ENCODE data around the gene S100A2. TPM values are rescaled to one million over a fixed set of nuclear protein-coding genes. Genes with fewer than 3 reads are reported as not detected.

S100A2 gene
- total and polyA plus RNA-seq, 10 donors: 0.60 to 5.2 (median 0.97) TPM; not detected in 5

DNA sequence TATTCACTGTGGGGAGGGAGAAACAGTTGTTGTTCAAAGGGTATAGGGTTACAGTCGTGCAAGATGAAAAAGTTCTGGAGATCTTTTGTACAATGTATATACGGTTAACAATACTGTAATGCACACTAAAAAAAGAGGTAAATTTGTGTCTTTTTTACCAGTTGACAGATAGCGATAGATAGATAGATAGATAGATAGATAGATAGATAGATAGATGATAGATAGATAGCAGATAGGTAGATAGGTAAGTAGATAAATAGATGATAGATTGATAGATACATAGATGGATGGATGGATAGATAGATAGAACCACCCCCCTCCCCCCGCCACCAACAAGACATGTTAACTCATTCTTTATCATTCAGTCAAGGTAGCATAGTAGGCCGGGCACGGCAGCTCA lies 37.1 kb upstream of the S100A2 start:
- WGBS, 5 donors: 82 to 90% (median 85%) methylated on average over 6 of the region's 6 CpGs
- intact Hi-C loops (cut with DNase I; ENCODE audit: low total_unique reads): no loop called here
- peaks cover 0 to 26% (median 0%) of the 10 kb centered on the region in 6 donors for H3K36me3 ChIP-seq
- H3K27me3 ChIP-seq (replicated peaks in 1 of 7): no peaks in the 10 kb centered on the region
- TF ChIP-seq POLR2A (IDR thresholded peaks at IDR 0.05) (no peak), POLR2AphosphoS5 (IDR thresholded peaks at IDR 0.05) (no peak), CTCF (IDR thresholded peaks at IDR 0.05 in 8 of 11, conservative IDR thresholded peaks at IDR 0.05 in 3 of 11) (no peak)
- peaks cover 12 to 64% (median 24%) of the 10 kb centered on the region in 6 donors for H3K4me1 ChIP-seq
- H3K9me3 ChIP-seq: no peaks in the 10 kb centered on the region
- H3K4me3 ChIP-seq: no peak overlapping the region
- no peak overlapping the region for H3K27ac ChIP-seq
- no peak for DNase-seq

DNA sequence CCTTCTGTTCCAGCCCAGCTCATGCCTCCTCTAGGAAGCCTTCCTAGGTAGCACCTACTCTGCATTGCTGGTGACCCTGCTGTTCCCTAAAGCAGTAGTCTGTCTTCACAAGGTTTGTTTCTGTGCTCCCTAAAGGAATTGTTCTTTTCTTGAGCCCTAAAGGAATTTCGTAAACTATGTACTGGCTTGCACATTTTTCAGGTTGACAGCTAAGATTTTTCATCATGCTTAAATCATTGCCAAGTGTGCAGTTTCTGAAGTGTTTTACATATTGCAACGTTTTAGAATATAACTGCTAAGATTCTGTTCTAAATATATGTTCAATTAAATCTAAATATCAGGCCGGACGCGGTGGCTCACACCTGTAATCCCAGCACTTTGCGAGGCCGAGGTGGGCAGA lies 34.2 kb upstream of the S100A2 start:
- Histone ChIP-seq H3K27me3 (replicated peaks in 1 of 7) (no peaks in the 10 kb centered on the region), H3K36me3 (no peaks in the 10 kb centered on the region), H3K4me1 (peaks cover 11 to 51% (median 20%) of the 10 kb centered on the region in 6 donors), H3K27ac (peak overlapping the region in 4 of 8 donors; percentile 84 to 89 (median 85)), H3K9me3 (no peaks in the 10 kb centered on the region), H3K4me3 (no peak overlapping the region)
- intact Hi-C loops (cut with DNase I; ENCODE audit: low total_unique reads): no loop called here
- no peak for DNase-seq
- TF ChIP-seq POLR2AphosphoS5 (IDR thresholded peaks at IDR 0.05): no peak
- TF ChIP-seq CTCF (IDR thresholded peaks at IDR 0.05 in 8 of 11, conservative IDR thresholded peaks at IDR 0.05 in 3 of 11): no peak
- no peak for TF ChIP-seq POLR2A (IDR thresholded peaks at IDR 0.05)
- WGBS, 5 donors: 86 to 91% (median 87%) methylated on average over 7 of the region's 7 CpGs

DNA sequence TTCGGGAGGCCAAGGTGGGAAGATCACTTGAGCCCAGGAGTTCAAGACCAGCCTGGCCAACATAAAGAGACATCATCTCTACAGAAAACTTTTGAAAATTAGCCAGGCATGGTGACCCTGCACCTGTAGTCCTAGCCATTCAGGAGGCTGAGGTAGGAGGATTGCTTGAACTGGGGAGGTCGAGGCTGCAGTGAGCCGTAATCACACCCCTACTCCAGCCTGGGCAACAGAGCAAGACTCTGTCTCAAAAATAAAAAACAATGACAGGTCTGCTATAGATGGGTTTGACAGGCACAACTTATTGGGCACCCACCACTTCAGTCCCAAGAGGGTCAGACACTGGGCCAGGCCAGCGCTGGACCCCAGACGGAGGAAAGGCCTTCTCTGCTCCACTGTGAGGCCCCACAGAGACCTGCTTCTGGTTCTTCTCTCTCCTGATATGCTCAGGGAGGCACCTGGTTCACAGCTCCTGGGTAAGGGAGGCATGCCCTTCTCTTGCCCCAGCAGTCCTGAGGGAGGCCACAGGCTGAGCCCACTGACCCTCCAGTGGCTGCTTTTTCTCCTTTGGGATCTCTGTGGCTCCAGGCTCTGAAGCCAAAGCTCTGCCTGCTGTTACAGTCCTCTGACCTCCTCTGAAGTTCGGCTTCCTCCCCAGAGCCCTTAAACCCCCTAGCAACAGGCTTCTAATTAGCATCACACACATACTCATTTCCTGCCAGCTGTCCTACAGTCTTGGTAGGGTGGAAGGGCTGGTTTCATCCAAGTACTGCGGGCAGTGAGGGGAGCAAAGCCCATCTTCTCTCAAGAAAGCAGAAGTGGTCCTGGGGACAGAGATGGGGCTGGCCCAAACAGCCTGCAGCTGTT lies 32.9 kb upstream of the S100A2 start:
- WGBS, 5 donors: 28 to 51% (median 42%) methylated on average over 5 to 7 of the region's 7 CpGs
- peak; percentile 85 for DNase-seq
- TF ChIP-seq POLR2A (IDR thresholded peaks at IDR 0.05) (peak in 1 of 3 donors; percentile 58), POLR2AphosphoS5 (IDR thresholded peaks at IDR 0.05) (peak in 2 of 3 donors; percentile 68 to 76), CTCF (IDR thresholded peaks at IDR 0.05 in 8 of 11, conservative IDR thresholded peaks at IDR 0.05 in 3 of 11) (no peak)
- intact Hi-C loops (cut with DNase I; ENCODE audit: low total_unique reads): no loop called here
- H3K36me3 ChIP-seq: no peaks in the 10 kb centered on the region
- H3K27ac ChIP-seq: peak overlapping the region; percentile 74 to 89 (median 83)
- H3K27me3 ChIP-seq (replicated peaks in 1 of 7): no peaks in the 10 kb centered on the region
- no peaks in the 10 kb centered on the region for H3K9me3 ChIP-seq
- H3K4me3 ChIP-seq: no peak overlapping the region
- peaks cover 11 to 51% (median 20%) of the 10 kb centered on the region in 6 donors for H3K4me1 ChIP-seq

GRCh38 chr1:153597206-153597605 lies 31.6 kb upstream of the S100A2 start:
- 51 to 81% (median 73%) methylated on average over 6 of the region's 6 CpGs for WGBS, 5 donors
- no peak overlapping the region for H3K4me3 ChIP-seq
- TF ChIP-seq CTCF (IDR thresholded peaks at IDR 0.05 in 8 of 11, conservative IDR thresholded peaks at IDR 0.05 in 3 of 11) (no peak), POLR2AphosphoS5 (IDR thresholded peaks at IDR 0.05) (no peak), POLR2A (IDR thresholded peaks at IDR 0.05) (no peak)
- intact Hi-C loops (cut with DNase I; ENCODE audit: low total_unique reads): no loop called here
- no peaks in the 10 kb centered on the region for H3K9me3 ChIP-seq
- peaks cover 11 to 48% (median 20%) of the 10 kb centered on the region in 6 donors for H3K4me1 ChIP-seq
- no peaks in the 10 kb centered on the region for H3K36me3 ChIP-seq
- DNase-seq: peak; percentile 29
- peak overlapping the region in 7 of 8 donors; percentile 6 to 89 (median 84) for H3K27ac ChIP-seq
- no peaks in the 10 kb centered on the region for H3K27me3 ChIP-seq (replicated peaks in 1 of 7)

Data from spleen (tissue), 11 donors.